GM12878 (cell line): ENCODE measurements around the gene TAMALIN. TPM values are rescaled to one million over a fixed set of nuclear protein-coding genes. Genes with fewer than 3 reads are reported as not detected.

Experiments used
- BMI1 ChIP-seq: fragments of 450-650 bp; IDR thresholded peaks from 2 replicates; pipeline ENCODE4 v1.6.1; 2016; ENCODE audit warnings: mild to moderate bottlenecking, moderate library complexity, borderline replicate concordance
- EED ChIP-seq: sonication (generic); IDR thresholded peaks from 2 replicates; pipeline ENCODE4 v1.6.1; 2016; ENCODE audit warnings: antibody characterized with exemption, low read depth
- RELA ChIP-seq: fragments of 450-650 bp; IDR thresholded peaks from 2 replicates; pipeline ENCODE4 v1.8.0; 2014; ENCODE audit warnings: borderline replicate concordance; ENCODE audit not compliant: partially characterized antibody
- RELB ChIP-seq: fragments of 450-650 bp; IDR thresholded peaks from 2 replicates; pipeline ENCODE4 v1.6.1; 2017; ENCODE audit warnings: low read depth, mild to moderate bottlenecking, moderate library complexity
- SIN3A ChIP-seq: IDR thresholded peaks from 2 replicates; pipeline ENCODE4 v1.6.1; 2012; ENCODE audit warnings: low read depth, low read length, improper control_type of control experiment
- SREBF1 ChIP-seq: IDR thresholded peaks from 2 replicates; pipeline ENCODE4 v1.6.1; 2012; ENCODE audit warnings: mild to moderate bottlenecking, low read length
- STAT3 ChIP-seq: IDR thresholded peaks from 2 replicates; pipeline ENCODE4 v1.6.1; 2011; ENCODE audit warnings: low read depth, low read length, improper control_type of control experiment
- TAF1 ChIP-seq: IDR thresholded peaks from 2 replicates; pipeline ENCODE4 v1.6.1; 2011; ENCODE audit warnings: mild to moderate bottlenecking, low read depth, low read length, borderline replicate concordance
- WRNIP1 ChIP-seq: IDR thresholded peaks from 2 replicates; pipeline ENCODE4 v1.6.1; 2011; ENCODE audit warnings: low read depth, low read length, improper control_type of control experiment, borderline replicate concordance
- ZBED1 ChIP-seq: IDR thresholded peaks from 2 replicates; pipeline ENCODE4 v1.6.1; 2016; ENCODE audit warnings: borderline replicate concordance
- polyA plus RNA-seq, 11 experiments: library from polyadenylated mRNA; depleted of rRNA in 4 of 11; unstranded in 6 of 11; stranded (reverse) in 5 of 11; fragments of >200 nt; fragmentation: Nextera tagmentation in 4 of 11; fragmentation: Illumina TruSeq in 1 of 11; extraction: Ambion mirVana in 4 of 11; extraction: Trizol in 1 of 11; gene quantifications; 1 replicate in 1 of 11; 2 replicates in 10 of 11; pipeline versions ENCODE4 v1.2.1 to v1.2.3, GENCODE V29; 2011 to 2016; ENCODE audit warnings: inconsistent platforms in 2 of 11, missing spikeins in 2 of 11, low read depth in 1 of 11
- total RNA-seq, 4 experiments: library from RNA; depleted of rRNA in 3 of 4; stranded (reverse); fragments of >200 nt in 3 of 4; fragmentation: Illumina TruSeq in 1 of 4; extraction: Trizol in 1 of 4; gene quantifications; 2 replicates each; pipeline versions ENCODE4 v1.2.1 to v1.2.3, GENCODE V29; 2013 to 2021
- TF ChIP-seq, protein P1 (sequence below): IDR thresholded peaks from 2 replicates; pipeline ENCODE4 v1.6.1; 2011; ENCODE audit warnings: mild to moderate bottlenecking, low read depth, low read length, moderate library complexity; ENCODE audit not compliant: insufficient replicate concordance

TAMALIN gene
- total and polyA plus RNA-seq, 10 of the 15 experiments (the other 5 are each of a cell fraction or from before 2014, with no cell fraction given), result 0.09 to 0.58 (median 0.19) TPM; not detected in 4

DNA sequence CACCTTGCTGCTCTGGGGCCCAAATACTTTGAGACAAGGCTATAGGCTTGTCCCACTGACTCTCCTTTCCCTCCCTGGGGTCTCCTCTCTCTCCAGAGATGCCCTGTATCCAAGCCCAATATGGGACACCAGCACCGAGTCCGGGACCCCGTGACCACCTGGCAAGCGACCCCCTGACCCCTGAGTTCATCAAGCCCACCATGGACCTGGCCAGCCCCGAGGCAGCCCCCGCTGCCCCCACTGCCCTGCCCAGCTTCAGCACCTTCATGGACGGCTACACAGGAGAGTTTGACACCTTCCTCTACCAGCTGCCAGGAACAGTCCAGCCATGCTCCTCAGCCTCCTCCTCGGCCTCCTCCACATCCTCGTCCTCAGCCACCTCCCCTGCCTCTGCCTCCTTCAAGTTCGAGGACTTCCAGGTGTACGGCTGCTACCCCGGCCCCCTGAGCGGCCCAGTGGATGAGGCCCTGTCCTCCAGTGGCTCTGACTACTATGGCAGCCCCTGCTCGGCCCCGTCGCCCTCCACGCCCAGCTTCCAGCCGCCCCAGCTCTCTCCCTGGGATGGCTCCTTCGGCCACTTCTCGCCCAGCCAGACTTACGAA is 47.6 kb downstream of the TAMALIN start (continued):
- TF ChIP-seq, protein P1, sequence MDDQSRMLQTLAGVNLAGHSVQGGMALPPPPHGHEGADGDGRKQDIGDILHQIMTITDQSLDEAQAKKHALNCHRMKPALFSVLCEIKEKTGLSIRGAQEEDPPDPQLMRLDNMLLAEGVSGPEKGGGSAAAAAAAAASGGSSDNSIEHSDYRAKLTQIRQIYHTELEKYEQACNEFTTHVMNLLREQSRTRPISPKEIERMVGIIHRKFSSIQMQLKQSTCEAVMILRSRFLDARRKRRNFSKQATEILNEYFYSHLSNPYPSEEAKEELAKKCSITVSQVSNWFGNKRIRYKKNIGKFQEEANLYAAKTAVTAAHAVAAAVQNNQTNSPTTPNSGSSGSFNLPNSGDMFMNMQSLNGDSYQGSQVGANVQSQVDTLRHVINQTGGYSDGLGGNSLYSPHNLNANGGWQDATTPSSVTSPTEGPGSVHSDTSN, result no peak
- no peak for TF ChIP-seq EED
- TF ChIP-seq WRNIP1, result no peak
- TF ChIP-seq SREBF1, result no peak
- no peak for TF ChIP-seq BMI1
- no peak for TF ChIP-seq ZBED1
- no peak for TF ChIP-seq STAT3
- TF ChIP-seq TAF1, result no peak
- no peak for TF ChIP-seq RELA
- no peak for TF ChIP-seq SIN3A
- TF ChIP-seq RELB, result no peak
- TF ChIP-seq, all 136 proteins: peak for 0
